HUES6 (cell line): ENCODE data around the gene SH3BP1.

Experiments used
- H3K27ac ChIP-seq: 2 replicates; pipeline ENCODE4 v1.7.0; 2013; ENCODE audit warnings: low read depth, mild to moderate bottlenecking, low read length, inconsistent platforms
- H3K27me3 ChIP-seq: 2 replicates; pipeline ENCODE4 v1.6.1; 2013; ENCODE audit warnings: low read length; ENCODE audit not compliant: control insufficient read depth, insufficient read depth
- H3K36me3 ChIP-seq: 2 replicates; pipeline ENCODE4 v1.6.1; 2013; ENCODE audit warnings: low read length; ENCODE audit not compliant: control insufficient read depth, insufficient read depth
- H3K4me1 ChIP-seq: 2 replicates; pipeline ENCODE4 v1.6.1; 2013; ENCODE audit warnings: low read length; ENCODE audit not compliant: control insufficient read depth, insufficient read depth
- H3K4me3 ChIP-seq: 2 replicates; pipeline ENCODE4 v1.5.1; 2013; ENCODE audit warnings: low read depth, low read length
- H3K9ac ChIP-seq: one replicate; pipeline ENCODE4 v1.6.1; 2013; ENCODE audit warnings: mild to moderate bottlenecking, low read length
- H3K9me3 ChIP-seq: 2 replicates; pipeline ENCODE4 v1.6.1; 2013; ENCODE audit warnings: low read depth, low read length; ENCODE audit not compliant: control insufficient read depth, insufficient read depth

SH3BP1 gene

GRCh38 chr22:37618072-37618656 is 21.3 kb upstream of the SH3BP1 start:
- H3K27me3 ChIP-seq = no peaks in the 10 kb centered on the region
- H3K4me1 ChIP-seq = no peaks in the 10 kb centered on the region
- no peak overlapping the region for H3K4me3 ChIP-seq
- no peaks in the 10 kb centered on the region for H3K9me3 ChIP-seq
- no peak overlapping the region for H3K9ac ChIP-seq
- H3K36me3 ChIP-seq = peaks cover 65% of the 10 kb centered on the region
- no peak overlapping the region for H3K27ac ChIP-seq

GRCh38 chr22:37618674-37619073 is 20.8 kb upstream of the SH3BP1 start:
- Histone ChIP-seq H3K4me3 (no peak overlapping the region), H3K27me3 (no peaks in the 10 kb centered on the region), H3K36me3 (peaks cover 69% of the 10 kb centered on the region), H3K4me1 (peaks cover under 1% of the 10 kb centered on the region; the same call in 1 of the 2 replicates), H3K9ac (no peak overlapping the region), H3K9me3 (no peaks in the 10 kb centered on the region), H3K27ac (no peak overlapping the region)

DNA sequence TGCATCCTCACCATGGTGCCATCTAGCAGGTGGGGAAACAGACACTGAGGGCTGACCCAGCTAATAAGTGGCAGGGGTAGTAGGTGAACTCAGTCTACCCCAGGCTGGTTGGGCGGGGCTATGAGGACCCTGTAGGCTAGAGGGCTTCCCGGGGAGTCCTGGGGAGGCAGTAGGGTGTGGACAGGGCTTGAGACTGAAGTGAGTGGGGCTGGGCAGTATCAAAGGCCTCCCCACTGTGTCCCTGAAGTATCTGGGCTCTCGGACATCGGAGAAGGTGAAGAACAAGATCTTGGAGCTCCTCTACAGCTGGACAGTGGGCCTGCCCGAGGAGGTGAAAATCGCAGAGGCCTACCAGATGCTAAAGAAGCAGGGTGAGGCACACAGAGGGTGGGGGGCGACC is 19.5 kb upstream of the SH3BP1 start:
- H3K9me3 ChIP-seq = no peaks in the 10 kb centered on the region
- peaks cover 69% of the 10 kb centered on the region for H3K36me3 ChIP-seq
- H3K4me1 ChIP-seq = peaks cover 3% of the 10 kb centered on the region; the same call in 1 of the 2 replicates
- no peak overlapping the region for H3K9ac ChIP-seq
- no peak overlapping the region for H3K4me3 ChIP-seq
- H3K27ac ChIP-seq = no peak overlapping the region
- no peaks in the 10 kb centered on the region for H3K27me3 ChIP-seq

DNA sequence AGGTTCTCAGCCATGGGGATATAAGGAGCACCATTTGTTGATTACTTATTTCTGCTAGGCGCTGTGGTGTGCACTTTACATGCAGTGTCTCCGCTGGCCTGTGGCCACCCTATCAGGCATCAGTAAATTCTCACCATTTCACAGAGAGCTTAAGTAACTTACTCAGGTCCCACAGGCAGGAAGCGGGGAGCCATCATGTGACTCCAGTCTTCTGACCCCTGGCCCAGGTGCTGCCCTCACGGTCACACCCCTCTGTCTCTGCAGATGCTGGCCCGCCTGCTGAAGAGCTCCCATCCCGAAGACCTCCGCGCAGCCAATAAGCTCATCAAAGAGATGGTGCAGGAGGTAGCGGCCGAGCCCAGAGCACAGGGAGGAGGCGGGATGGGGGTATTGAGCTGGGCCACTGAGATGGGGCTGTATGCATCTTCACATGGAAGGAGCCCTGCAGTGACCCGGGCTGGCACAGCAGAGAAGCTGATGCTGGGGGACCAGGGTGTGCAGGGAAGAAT is 18.1 kb upstream of the SH3BP1 start:
- Histone ChIP-seq H3K9me3 (no peaks in the 10 kb centered on the region), H3K27ac (no peak overlapping the region), H3K4me3 (no peak overlapping the region), H3K27me3 (no peaks in the 10 kb centered on the region), H3K4me1 (peaks cover 3% of the 10 kb centered on the region; the same call in 1 of the 2 replicates), H3K36me3 (peaks cover 76% of the 10 kb centered on the region), H3K9ac (no peak overlapping the region)

GRCh38 chr22:37623075-37624016 is 16.1 kb upstream of the SH3BP1 start:
- H3K27me3 ChIP-seq = no peaks in the 10 kb centered on the region
- peaks cover 74% of the 10 kb centered on the region for H3K36me3 ChIP-seq
- no peak overlapping the region for H3K27ac ChIP-seq
- no peak overlapping the region for H3K9ac ChIP-seq
- no peaks in the 10 kb centered on the region for H3K9me3 ChIP-seq
- no peak overlapping the region for H3K4me3 ChIP-seq
- peaks cover 3% of the 10 kb centered on the region; the same call in 1 of the 2 replicates for H3K4me1 ChIP-seq

GRCh38 chr22:37624017-37624365 is 15.5 kb upstream of the SH3BP1 start:
- Histone ChIP-seq H3K36me3 (peaks cover 74% of the 10 kb centered on the region), H3K27ac (no peak overlapping the region), H3K4me3 (no peak overlapping the region), H3K4me1 (peaks cover 3% of the 10 kb centered on the region; the same call in 1 of the 2 replicates), H3K9ac (no peak overlapping the region), H3K27me3 (no peaks in the 10 kb centered on the region), H3K9me3 (no peaks in the 10 kb centered on the region)

DNA sequence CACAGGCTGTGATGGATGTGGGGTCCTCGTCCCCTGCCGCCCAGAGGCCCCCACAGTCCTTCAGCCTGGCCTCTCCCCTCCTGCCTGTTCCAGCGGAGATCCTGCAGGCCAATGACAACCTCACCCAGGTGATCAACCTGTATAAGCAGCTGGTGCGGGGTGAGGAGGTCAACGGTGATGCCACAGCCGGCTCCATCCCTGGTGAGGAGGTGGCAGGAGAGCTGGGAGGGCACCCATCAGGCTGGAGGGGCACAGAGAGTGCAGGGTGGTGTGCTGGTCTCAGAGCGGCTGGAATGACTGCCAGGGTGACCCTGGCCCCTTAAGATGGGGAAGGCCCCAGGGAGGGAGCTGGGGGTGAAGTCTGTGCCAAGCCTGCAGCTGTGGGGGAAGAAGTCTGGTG is 14.6 kb upstream of the SH3BP1 start:
- Histone ChIP-seq H3K4me1 (peaks cover 3% of the 10 kb centered on the region; the same call in 1 of the 2 replicates), H3K27ac (no peak overlapping the region), H3K9ac (no peak overlapping the region), H3K9me3 (no peaks in the 10 kb centered on the region), H3K36me3 (peaks cover 78% of the 10 kb centered on the region), H3K27me3 (no peaks in the 10 kb centered on the region), H3K4me3 (no peak overlapping the region)

DNA sequence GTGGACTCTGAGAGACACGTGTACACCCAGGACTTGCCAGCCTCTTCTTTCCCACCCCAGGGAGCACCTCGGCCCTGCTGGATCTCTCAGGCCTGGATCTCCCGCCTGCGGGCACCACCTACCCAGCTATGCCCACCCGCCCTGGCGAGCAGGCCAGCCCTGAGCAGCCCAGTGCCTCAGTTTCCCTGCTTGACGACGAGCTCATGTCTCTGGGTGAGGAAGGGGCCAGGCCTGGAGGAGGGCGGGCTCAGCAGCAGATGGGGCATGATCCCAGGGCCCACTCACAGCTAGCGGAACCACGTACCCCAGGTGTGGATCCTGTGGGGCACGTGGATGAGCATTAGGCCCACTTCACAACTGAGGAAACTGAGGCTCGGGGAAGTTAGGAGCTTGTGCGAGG is 13.7 kb upstream of the SH3BP1 start:
- Histone ChIP-seq H3K27ac (no peak overlapping the region), H3K9ac (no peak overlapping the region), H3K9me3 (no peaks in the 10 kb centered on the region), H3K27me3 (no peaks in the 10 kb centered on the region), H3K36me3 (peaks cover 71% of the 10 kb centered on the region), H3K4me3 (no peak overlapping the region), H3K4me1 (peaks cover 3% of the 10 kb centered on the region; the same call in 1 of the 2 replicates)

DNA sequence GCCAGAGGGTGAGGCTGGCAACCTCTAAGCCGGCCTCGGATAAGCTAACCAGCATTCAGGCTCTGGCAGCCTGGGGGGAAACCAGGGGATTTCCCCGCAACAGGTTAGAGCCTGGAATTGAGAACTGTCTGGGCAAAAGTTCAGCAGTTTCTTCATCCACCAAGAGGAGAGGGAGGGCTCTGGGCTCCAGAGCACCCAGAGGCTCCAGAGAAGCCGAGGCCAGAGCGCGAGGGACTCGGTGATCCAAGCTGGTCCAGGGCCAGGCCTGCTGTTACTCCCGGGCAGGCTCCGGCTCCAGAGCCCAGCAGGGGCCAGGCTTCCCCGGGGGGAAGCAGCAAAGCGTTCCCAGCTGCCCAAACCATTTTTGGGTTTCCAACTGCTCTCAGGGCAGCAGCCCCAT is 13.3 kb upstream of the SH3BP1 start:
- Histone ChIP-seq H3K27ac (no peak overlapping the region), H3K27me3 (no peaks in the 10 kb centered on the region), H3K4me3 (no peak overlapping the region), H3K9ac (no peak overlapping the region), H3K36me3 (peaks cover 71% of the 10 kb centered on the region), H3K4me1 (peaks cover 3% of the 10 kb centered on the region; the same call in 1 of the 2 replicates), H3K9me3 (no peaks in the 10 kb centered on the region)

- H3K9ac ChIP-seq = no peak overlapping the region
- peaks cover 71% of the 10 kb centered on the region for H3K36me3 ChIP-seq
- H3K27me3 ChIP-seq = no peaks in the 10 kb centered on the region
- H3K4me1 ChIP-seq = peaks cover 3% of the 10 kb centered on the region; the same call in 1 of the 2 replicates
- H3K9me3 ChIP-seq = no peaks in the 10 kb centered on the region
- no peak overlapping the region for H3K4me3 ChIP-seq
- no peak overlapping the region for H3K27ac ChIP-seq
Observed at GRCh38 chr22:37626556-37627075, 12.9 kb upstream of the SH3BP1 start.

GRCh38 chr22:37627121-37627520 is 12.3 kb upstream of the SH3BP1 start:
- H3K27me3 ChIP-seq = no peaks in the 10 kb centered on the region
- no peak overlapping the region for H3K27ac ChIP-seq
- H3K36me3 ChIP-seq = peaks cover 75% of the 10 kb centered on the region
- H3K4me1 ChIP-seq = peaks cover 3% of the 10 kb centered on the region; the same call in 1 of the 2 replicates
- no peak overlapping the region for H3K9ac ChIP-seq
- H3K4me3 ChIP-seq = no peak overlapping the region
- no peaks in the 10 kb centered on the region for H3K9me3 ChIP-seq
